ENCODE data around the gene UQCRC1.

DNA sequence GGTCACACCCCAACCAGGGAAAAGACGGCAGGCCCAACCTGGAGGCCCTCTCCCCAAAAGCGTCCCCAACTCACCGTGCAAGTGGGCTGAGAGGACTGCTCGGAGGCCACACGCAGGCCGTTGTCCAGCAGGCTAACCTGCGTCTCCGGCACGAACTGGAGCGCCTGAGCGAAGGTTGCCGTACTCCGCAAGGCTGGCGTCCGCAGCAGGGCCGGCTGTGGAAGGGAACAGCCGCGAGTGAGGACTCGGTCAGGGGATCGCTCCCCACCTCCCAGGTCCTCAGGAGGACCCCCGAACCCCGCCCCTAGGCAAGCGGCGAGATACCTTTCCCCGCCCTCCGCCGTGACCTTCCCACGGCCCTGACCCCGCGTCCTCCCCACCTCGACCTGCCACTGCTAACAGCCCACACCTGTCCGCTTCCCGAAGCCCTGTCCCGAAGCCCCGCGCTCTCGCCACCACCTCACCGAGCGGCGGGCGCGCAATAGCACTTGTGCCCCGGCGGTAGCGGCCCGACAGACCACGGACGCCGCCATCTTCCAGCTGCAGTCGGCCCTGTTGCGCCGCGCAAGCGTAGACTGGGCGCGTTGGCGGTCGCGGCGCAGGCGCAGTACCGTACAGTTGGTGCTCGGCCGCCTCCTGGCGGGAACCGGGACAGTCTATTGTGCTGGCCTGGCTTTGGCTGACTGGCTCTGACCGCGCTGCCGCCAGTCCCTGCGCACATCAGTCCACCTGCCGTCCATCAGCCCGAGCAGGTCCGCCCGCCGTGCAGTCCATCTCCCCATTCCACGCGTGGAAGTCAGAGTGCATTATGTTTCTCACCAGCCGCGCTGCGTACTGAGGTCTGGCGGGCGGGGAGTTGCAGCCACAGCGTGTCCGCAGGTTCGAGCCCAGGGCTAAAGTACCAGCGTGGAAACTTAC is at the start of gene UQCRC1:
- no peak for TF ChIP-seq EZH2phosphoT487 (IDR thresholded peaks at IDR 0.05; ENCODE audit: low read depth, severe bottlenecking, unreplicated experiment)
- TF ChIP-seq, protein P1, sequence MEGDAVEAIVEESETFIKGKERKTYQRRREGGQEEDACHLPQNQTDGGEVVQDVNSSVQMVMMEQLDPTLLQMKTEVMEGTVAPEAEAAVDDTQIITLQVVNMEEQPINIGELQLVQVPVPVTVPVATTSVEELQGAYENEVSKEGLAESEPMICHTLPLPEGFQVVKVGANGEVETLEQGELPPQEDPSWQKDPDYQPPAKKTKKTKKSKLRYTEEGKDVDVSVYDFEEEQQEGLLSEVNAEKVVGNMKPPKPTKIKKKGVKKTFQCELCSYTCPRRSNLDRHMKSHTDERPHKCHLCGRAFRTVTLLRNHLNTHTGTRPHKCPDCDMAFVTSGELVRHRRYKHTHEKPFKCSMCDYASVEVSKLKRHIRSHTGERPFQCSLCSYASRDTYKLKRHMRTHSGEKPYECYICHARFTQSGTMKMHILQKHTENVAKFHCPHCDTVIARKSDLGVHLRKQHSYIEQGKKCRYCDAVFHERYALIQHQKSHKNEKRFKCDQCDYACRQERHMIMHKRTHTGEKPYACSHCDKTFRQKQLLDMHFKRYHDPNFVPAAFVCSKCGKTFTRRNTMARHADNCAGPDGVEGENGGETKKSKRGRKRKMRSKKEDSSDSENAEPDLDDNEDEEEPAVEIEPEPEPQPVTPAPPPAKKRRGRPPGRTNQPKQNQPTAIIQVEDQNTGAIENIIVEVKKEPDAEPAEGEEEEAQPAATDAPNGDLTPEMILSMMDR (IDR thresholded peaks at IDR 0.05; ENCODE audit: poor library complexity), result peak; percentile 62
